GM12801 (cell line): ENCODE results near the gene DOCK4.

Experiments used
- CTCF ChIP-seq: IDR thresholded peaks from one replicate; pipeline ENCODE4 v1.5.1; 2011; ENCODE audit warnings: control low read depth; ENCODE audit not compliant: insufficient read length; ENCODE audit errors: extremely low read depth

The DOCK4 gene

GRCh38 chr7:111815354-111815753, 390.8 kb downstream of the DOCK4 start:
- no peak for TF ChIP-seq CTCF

GRCh38 chr7:111813306-111813705, 392.9 kb downstream of the DOCK4 start:
- TF ChIP-seq CTCF: no peak

GRCh38 chr7:111806232-111806631, 400.0 kb downstream of the DOCK4 start:
- TF ChIP-seq CTCF: no peak

- no peak for TF ChIP-seq CTCF
Measured at GRCh38 chr7:111803015-111803758, 403.0 kb downstream of the DOCK4 start.

- no peak for TF ChIP-seq CTCF
Measured at GRCh38 chr7:111802194-111802772, 403.9 kb downstream of the DOCK4 start.

- TF ChIP-seq CTCF: no peak
Measured at GRCh38 chr7:111801277-111801676, 404.9 kb downstream of the DOCK4 start.

GRCh38 chr7:111796671-111797070, 409.5 kb downstream of the DOCK4 start:
- no peak for TF ChIP-seq CTCF
